ENCODE measurements around the gene SBF2.
A peak's percentile ranks its signal among the peaks of the same experiment; 100 is the strongest.

The SBF2 gene

DNA sequence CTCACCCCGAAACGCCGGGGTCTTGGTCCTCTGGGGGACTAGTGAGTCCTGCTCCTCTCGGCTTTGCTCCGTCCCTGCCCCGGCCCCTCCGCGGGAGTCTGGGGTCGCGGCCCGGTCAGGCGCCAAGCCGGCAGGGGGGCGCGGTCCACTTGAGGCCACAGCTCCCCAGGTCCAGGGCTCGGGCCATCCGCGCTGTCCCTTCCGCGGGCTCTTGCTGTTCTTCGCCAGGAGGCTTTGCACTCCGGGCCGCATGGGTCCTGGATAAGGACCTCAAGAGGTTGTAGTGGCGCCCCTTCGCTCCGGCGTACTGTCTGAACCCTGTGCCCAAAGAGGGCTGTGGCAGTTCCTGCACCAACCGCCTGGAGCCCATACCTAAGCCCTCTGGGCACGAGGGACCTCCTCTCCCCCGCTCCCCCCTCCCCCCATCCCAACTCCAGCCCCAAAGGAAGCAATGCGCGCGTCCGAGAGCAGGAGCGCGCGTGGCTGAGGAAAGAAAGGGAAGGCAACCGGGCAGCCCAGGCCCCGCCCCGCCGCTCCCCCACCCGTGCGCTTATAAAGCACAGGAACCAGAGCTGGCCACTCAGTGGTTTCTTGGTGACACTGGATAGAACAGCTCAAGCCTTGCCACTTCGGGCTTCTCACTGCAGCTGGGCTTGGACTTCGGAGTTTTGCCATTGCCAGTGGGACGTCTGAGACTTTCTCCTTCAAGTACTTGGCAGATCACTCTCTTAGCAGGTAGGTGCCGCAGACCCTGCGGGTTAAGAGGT lies 10.7 kb upstream of the SBF2 start, which contains the start of gene ADM:
Gene ADM, plus strand, starts transcription at position 579 of the 767 bp plus-strand sequence. CDS start 628 bp downstream, outside the sequence.
- H3K9me3 ChIP-seq (ENCODE audit: control insufficient read depth, low read length), result no peaks in the 10 kb centered on the region
- H3K27me3 ChIP-seq (replicated peaks; ENCODE audit: control insufficient read depth, insufficient read depth, low read length), result no peaks in the 10 kb centered on the region
- peak within 1 kb of the TSS; percentile 99 for H3K9ac ChIP-seq (ENCODE audit: low read length)
- peaks cover 27% of the 10 kb centered on the region for H3K36me3 ChIP-seq (ENCODE audit: control insufficient read depth, insufficient read depth, low read length, severe bottlenecking)
- peak; percentile 98 for DNase-seq (ENCODE audit: low read depth)
- peaks cover 23% of the 10 kb centered on the region for H3K4me1 ChIP-seq (ENCODE audit: control insufficient read depth, insufficient read depth, low read length)
- H3K4me3 ChIP-seq (ENCODE audit: low read length), result peak within 1 kb of the TSS; percentile 91

DNA sequence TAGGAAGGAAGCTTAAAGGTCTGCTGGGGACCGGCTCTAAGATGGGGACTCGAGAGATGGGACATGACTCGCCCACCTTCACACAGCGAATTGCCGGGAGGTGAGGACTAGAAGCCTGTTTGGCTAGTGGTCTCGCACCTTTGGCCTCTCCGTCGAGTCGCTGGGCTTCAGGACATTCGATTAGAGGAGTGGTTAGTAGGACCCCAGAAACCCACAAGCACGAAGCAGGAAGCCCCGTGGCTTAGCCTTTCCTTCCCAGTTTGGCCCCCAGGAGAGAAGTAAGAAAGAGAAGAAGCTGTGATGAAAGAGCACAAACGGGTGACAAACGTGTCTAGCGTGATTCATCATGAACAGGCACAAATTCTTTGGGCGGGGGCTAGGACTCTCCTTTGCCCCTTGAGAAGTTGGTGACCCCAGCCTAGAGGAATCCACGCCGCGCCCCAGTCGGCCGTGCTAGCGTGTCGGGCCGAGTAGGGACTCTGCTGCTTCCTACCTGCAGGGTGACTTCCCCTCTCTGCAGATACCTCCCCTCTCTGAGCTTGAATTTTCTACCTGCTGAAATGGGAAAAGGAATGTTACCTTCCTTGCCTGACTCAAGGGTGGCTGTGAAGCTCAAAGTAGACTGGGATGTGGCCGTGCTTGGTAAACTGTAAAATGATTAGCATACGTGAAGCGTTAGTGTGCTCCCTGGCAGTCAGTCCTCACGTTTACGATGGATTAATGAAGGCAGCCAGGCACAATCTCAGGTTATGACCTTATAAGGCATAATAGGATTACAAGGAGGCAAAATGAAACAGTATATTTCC lies 9.7 kb upstream of the SBF2 start:
- peak; percentile 73 for DNase-seq (ENCODE audit: low read depth)
- no peaks in the 10 kb centered on the region for H3K9me3 ChIP-seq (ENCODE audit: control insufficient read depth, low read length)
- peak overlapping the region; percentile 94 for H3K9ac ChIP-seq (ENCODE audit: low read length)
- H3K27me3 ChIP-seq (replicated peaks; ENCODE audit: control insufficient read depth, insufficient read depth, low read length), result no peaks in the 10 kb centered on the region
- peak overlapping the region; percentile 91 for H3K4me3 ChIP-seq (ENCODE audit: low read length)
- H3K4me1 ChIP-seq (ENCODE audit: control insufficient read depth, insufficient read depth, low read length), result peaks cover 26% of the 10 kb centered on the region
- H3K36me3 ChIP-seq (ENCODE audit: control insufficient read depth, insufficient read depth, low read length, severe bottlenecking), result peaks cover 35% of the 10 kb centered on the region

GRCh38 chr11:10302744-10303557 lies 8.9 kb upstream of the SBF2 start:
- no peaks in the 10 kb centered on the region for H3K27me3 ChIP-seq (replicated peaks; ENCODE audit: control insufficient read depth, insufficient read depth, low read length)
- peak overlapping the region; percentile 94 for H3K9ac ChIP-seq (ENCODE audit: low read length)
- no peaks in the 10 kb centered on the region for H3K9me3 ChIP-seq (ENCODE audit: control insufficient read depth, low read length)
- peaks cover 29% of the 10 kb centered on the region for H3K4me1 ChIP-seq (ENCODE audit: control insufficient read depth, insufficient read depth, low read length)
- peaks cover 37% of the 10 kb centered on the region for H3K36me3 ChIP-seq (ENCODE audit: control insufficient read depth, insufficient read depth, low read length, severe bottlenecking)
- DNase-seq (ENCODE audit: low read depth), result peak; percentile 86
- H3K4me3 ChIP-seq (ENCODE audit: low read length), result peak overlapping the region; percentile 91

GRCh38 chr11:10302359-10302743 lies 8.3 kb upstream of the SBF2 start:
- H3K27me3 ChIP-seq (replicated peaks; ENCODE audit: control insufficient read depth, insufficient read depth, low read length), result no peaks in the 10 kb centered on the region

DNA sequence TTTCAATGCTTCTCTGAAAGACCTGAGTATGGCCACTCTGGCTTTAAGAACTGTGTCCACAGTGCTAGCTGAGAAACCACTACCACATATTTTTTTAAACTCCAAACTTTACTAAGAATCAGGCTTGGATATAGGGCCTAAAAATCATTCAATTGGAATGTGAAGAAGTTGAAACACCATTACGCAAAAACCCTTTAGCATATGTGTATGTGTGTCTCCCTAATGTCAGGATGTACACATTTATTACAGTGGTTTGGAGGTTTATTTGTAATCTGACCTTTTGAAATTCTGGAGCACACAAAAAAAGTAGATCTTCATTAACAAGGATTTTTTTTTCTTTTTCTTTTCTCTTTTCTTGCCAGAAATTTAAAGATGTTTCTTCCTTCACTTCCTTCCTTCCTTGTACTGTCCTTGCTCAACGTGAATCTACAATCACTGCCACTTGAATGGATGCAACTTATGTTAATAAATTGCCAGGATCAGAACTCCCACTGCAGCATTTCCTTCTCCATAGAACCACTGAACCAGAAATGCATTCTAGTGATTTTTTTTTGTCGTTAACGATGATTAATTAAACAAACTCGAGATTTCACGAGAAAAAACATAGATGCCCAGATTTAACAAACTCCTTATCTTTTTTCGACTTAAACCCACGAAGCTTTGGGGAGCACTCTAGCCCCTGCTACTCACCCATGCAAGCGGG lies 7.8 kb upstream of the SBF2 start:
- Histone ChIP-seq H3K4me1 (ENCODE audit: control insufficient read depth, insufficient read depth, low read length) (peaks cover 29% of the 10 kb centered on the region), H3K27me3 (replicated peaks; ENCODE audit: control insufficient read depth, insufficient read depth, low read length) (no peaks in the 10 kb centered on the region), H3K36me3 (ENCODE audit: control insufficient read depth, insufficient read depth, low read length, severe bottlenecking) (peaks cover 43% of the 10 kb centered on the region), H3K9me3 (ENCODE audit: control insufficient read depth, low read length) (no peaks in the 10 kb centered on the region), H3K4me3 (ENCODE audit: low read length) (peak overlapping the region; percentile 91), H3K9ac (ENCODE audit: low read length) (peak overlapping the region; percentile 94)
- DNase-seq (ENCODE audit: low read depth), result peak; percentile 82

More at GRCh38 chr11:10302359-10302743, 8.3 kb upstream of the SBF2 start:
- H3K4me3 ChIP-seq (ENCODE audit: low read length), result peak overlapping the region; percentile 91
- no peak for DNase-seq (ENCODE audit: low read depth)
- peaks cover 42% of the 10 kb centered on the region for H3K36me3 ChIP-seq (ENCODE audit: control insufficient read depth, insufficient read depth, low read length, severe bottlenecking)
- H3K9ac ChIP-seq (ENCODE audit: low read length), result peak overlapping the region; percentile 94
- H3K4me1 ChIP-seq (ENCODE audit: control insufficient read depth, insufficient read depth, low read length), result peaks cover 29% of the 10 kb centered on the region
- no peaks in the 10 kb centered on the region for H3K9me3 ChIP-seq (ENCODE audit: control insufficient read depth, low read length)

GRCh38 chr11:10298342-10298741 lies 4.3 kb upstream of the SBF2 start:
- Histone ChIP-seq H3K9me3 (ENCODE audit: control insufficient read depth, low read length) (no peaks in the 10 kb centered on the region), H3K9ac (ENCODE audit: low read length) (peak overlapping the region; percentile 23), H3K4me1 (ENCODE audit: control insufficient read depth, insufficient read depth, low read length) (peaks cover 39% of the 10 kb centered on the region), H3K4me3 (ENCODE audit: low read length) (no peak overlapping the region), H3K27me3 (replicated peaks; ENCODE audit: control insufficient read depth, insufficient read depth, low read length) (no peaks in the 10 kb centered on the region), H3K36me3 (ENCODE audit: control insufficient read depth, insufficient read depth, low read length, severe bottlenecking) (peaks cover 30% of the 10 kb centered on the region)
- DNase-seq (ENCODE audit: low read depth), result peak; percentile 58

DNA sequence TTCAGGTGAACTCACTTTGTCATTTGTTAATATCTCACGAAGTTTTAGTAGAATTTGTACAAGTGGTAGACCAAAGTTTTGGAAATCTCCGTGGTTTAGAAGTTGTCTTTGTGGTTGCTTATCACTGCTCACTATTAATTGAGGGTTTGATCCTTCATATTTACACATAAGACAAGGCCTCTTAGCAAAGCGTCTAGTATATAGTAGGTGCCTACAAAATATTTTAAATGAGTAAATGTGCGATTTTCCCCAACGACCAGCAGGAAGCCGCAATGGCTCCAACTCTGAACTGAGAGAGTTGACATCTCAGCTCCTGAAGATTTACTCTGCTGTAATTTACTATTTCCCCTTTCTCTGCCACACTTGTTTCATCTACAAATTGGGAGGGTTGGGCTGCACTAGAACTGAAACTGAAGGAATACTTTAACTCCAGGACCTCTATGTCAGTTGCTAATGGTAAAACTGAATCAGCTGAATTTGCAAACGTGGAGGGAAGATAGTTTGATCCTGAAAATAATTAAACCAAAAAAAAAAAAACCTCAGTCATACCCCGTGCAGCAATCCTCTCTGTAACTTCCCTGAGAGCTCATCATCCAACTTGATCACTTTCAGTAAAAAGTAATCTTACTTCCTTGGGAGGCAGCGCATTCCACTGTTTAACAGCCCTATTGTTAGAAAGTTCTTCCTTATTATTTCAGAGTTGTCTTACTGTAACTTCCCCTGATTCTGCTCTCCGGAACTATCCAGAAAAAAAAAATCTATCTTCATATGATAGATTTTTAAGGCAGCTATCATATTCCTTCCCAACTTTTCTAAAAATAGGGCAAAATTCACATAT lies 1.3 kb upstream of the SBF2 start:
- no peaks in the 10 kb centered on the region for H3K9me3 ChIP-seq (ENCODE audit: control insufficient read depth, low read length)
- peaks cover 43% of the 10 kb centered on the region for H3K4me1 ChIP-seq (ENCODE audit: control insufficient read depth, insufficient read depth, low read length)
- H3K27me3 ChIP-seq (replicated peaks; ENCODE audit: control insufficient read depth, insufficient read depth, low read length), result no peaks in the 10 kb centered on the region
- H3K36me3 ChIP-seq (ENCODE audit: control insufficient read depth, insufficient read depth, low read length, severe bottlenecking), result peaks cover 33% of the 10 kb centered on the region
- H3K4me3 ChIP-seq (ENCODE audit: low read length), result peak overlapping the region; percentile 79
- peak overlapping the region; percentile 97 for H3K9ac ChIP-seq (ENCODE audit: low read length)
- peak; percentile 31 for DNase-seq (ENCODE audit: low read depth)

DNA sequence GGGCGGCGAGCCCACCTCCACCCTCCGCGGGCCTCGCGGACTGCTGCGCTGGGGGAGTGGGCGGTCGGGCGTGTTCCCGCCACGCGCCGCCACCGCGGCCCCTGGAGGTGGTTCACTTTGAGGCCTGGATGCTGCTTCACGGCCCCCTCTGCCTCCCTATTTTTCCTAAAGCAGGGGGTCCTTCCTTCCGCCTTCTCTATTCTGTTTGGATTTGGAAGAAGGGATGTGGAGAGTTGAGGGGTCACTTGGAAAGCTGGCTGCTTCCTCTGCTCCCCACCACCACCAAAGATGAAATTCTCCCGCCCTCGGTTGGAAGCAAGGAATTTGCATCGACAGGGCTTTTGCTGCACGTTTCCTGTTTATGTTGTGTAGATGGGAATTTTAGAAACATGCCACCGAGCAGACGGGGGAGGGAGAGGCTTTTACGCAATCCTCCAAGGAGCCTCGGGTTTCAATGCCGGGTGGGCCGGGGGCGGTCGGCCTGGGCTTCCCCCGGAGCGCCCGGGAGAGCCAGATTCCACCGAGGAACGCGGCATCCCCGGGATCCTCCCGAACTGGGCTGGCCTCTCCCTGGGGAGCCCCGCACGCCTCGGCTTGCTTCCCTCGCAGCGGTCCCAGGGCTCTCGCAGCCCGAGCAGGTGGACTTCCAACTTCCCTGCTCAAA lies 403 bp upstream of the SBF2 start:
- Histone ChIP-seq H3K9me3 (ENCODE audit: control insufficient read depth, low read length) (no peaks in the 10 kb centered on the region), H3K27me3 (replicated peaks; ENCODE audit: control insufficient read depth, insufficient read depth, low read length) (no peaks in the 10 kb centered on the region), H3K4me3 (ENCODE audit: low read length) (peak overlapping the region; percentile 79), H3K9ac (ENCODE audit: low read length) (peak overlapping the region; percentile 97), H3K36me3 (ENCODE audit: control insufficient read depth, insufficient read depth, low read length, severe bottlenecking) (peaks cover 29% of the 10 kb centered on the region), H3K4me1 (ENCODE audit: control insufficient read depth, insufficient read depth, low read length) (peaks cover 36% of the 10 kb centered on the region)
- DNase-seq (ENCODE audit: low read depth), result peak; percentile 91

DNA sequence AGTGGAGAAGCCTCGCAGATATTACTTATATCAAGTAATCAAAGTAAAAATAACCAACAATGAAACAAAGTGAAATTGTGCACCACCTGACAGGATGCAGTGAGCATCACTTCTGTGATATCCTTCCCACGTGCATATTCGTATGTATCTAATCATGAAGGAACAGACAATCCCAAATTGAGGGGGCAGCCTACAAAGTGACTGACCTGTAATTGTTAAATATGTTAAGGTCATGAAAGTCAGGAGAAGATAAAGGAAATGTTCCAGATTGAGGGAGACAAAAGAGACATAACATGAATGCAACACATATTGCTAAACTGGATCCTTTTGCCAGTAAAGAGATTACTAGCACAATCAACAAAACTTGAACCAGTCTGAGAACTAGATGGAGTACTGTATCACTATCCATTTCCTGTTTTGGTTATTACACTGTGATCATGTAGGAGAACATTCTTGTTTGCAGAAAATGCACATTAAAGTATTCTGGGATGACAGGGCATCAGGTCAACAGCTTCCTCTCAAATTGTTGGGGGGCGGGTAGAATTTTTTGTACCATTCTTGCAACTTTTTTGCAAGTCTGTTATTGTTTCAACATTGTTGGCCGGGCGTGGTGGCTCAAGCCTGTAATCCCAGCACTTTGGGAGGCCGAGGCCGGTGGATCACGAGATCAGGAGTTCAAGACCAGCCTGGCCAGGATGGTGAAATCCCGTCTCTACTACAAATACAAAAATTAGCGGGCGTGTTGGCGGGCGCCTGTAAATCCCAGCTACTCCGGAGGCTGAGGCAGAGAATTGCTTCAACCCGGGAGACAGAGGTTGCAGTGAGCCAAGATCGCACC lies 2.0 kb downstream of the SBF2 start:
- H3K4me3 ChIP-seq (ENCODE audit: low read length), result peak overlapping the region; percentile 79
- DNase-seq (ENCODE audit: low read depth), result no peak

More for the DNA sequence above, 2.0 kb downstream of the SBF2 start:
- Histone ChIP-seq H3K9ac (ENCODE audit: low read length) (peak overlapping the region; percentile 97), H3K9me3 (ENCODE audit: control insufficient read depth, low read length) (no peaks in the 10 kb centered on the region), H3K4me1 (ENCODE audit: control insufficient read depth, insufficient read depth, low read length) (peaks cover 29% of the 10 kb centered on the region), H3K36me3 (ENCODE audit: control insufficient read depth, insufficient read depth, low read length, severe bottlenecking) (peaks cover 18% of the 10 kb centered on the region), H3K27me3 (replicated peaks; ENCODE audit: control insufficient read depth, insufficient read depth, low read length) (no peaks in the 10 kb centered on the region)

Measured in adipocyte (in vitro differentiated cells).